KOPT-K1 (cell line): ENCODE results near the gene ITGA2.

Source experiments
- H3K27ac ChIP-seq: fragments of 200-600 bp; sonication (generic); 2 replicates; pipeline ENCODE4 v1.5.1; 2016; ENCODE audit warnings: antibody characterized with exemption, mild to moderate bottlenecking, low read depth, low read length; ENCODE audit not compliant: poor library complexity, severe bottlenecking
- H3K36me3 ChIP-seq: fragments of 200-600 bp; sonication (generic); 2 replicates; pipeline ENCODE4 v1.5.1; 2017; ENCODE audit warnings: antibody characterized with exemption, mild to moderate bottlenecking, low read length, moderate library complexity; ENCODE audit not compliant: insufficient read depth
- H3K9me3 ChIP-seq: fragments of 200-600 bp; sonication (generic); 2 replicates; pipeline ENCODE4 v1.5.1; 2017; ENCODE audit warnings: antibody characterized with exemption, low read length, mild to moderate bottlenecking; ENCODE audit not compliant: insufficient read depth, poor library complexity, severe bottlenecking

The ITGA2 gene

DNA sequence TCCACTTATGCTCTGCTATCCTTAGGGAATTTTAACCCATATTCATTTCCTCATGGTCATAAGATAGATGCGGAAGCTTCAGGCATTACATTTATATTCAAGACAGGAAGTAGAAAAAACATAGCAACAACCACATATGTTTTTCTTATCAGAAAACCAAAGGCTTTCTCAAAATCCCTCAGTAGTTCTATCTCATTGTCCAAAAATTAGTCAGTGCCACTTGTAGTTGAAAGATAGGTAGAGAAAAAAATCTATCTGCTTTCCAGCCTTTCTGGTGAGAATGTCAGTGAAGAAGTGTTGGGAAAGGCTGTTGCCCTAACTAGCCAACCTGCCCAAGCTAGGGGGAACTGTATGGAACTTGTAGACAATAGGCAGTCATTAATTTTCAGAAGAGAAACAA, 143.9 kb downstream of the ITGA2 start:
- H3K9me3 ChIP-seq, result no peaks in the 10 kb centered on the region
- no peak overlapping the region for H3K27ac ChIP-seq
- no peaks in the 10 kb centered on the region for H3K36me3 ChIP-seq
